ENCODE data around the gene CAD. TPM values are rescaled to one million over a fixed set of nuclear protein-coding genes. Genes with fewer than 3 reads are reported as not detected.
A peak's percentile ranks its signal among the peaks of the same experiment; 100 is the strongest.

The CAD gene
- total RNA-seq, 2 donors from 2014 or later = 53.6 to 64.5 TPM

DNA sequence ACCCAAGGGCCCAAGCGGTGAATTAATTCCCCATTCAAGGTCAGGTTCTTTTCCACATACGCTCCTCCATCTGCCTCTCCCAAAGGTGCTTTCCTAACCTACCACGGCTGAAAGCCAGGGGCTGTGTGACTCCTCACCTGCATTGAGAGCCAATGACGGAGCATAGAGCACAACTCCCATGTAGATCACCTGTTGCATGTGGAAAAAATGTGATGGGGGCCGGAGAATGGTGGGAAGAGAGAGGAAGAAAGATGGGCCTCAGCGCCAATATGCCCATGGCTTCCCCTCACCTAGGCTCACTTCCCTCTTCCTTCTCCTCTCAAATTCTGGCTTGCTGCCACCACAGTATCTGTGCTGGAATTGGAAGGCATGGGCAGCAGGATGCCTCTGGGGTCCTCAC lies 10.8 kb upstream of the CAD start:
- no peak for ATAC-seq (replicated peaks in 1 of 2)
- Mint-ChIP-seq H3K27me3 (ENCODE audit: low read depth) (no peaks in the 10 kb centered on the region), H3K36me3 (ENCODE audit: insufficient read depth in 2 of 2) (peaks cover 4 to 16% of the 10 kb centered on the region in 2 donors), H3K9me3 (no peaks in the 10 kb centered on the region), H3K4me3 (no peak overlapping the region), H3K27ac (no peak overlapping the region), H3K4me1 (ENCODE audit: low read depth) (peaks cover 24% of the 10 kb centered on the region)
- no peak for DNase-seq

DNA sequence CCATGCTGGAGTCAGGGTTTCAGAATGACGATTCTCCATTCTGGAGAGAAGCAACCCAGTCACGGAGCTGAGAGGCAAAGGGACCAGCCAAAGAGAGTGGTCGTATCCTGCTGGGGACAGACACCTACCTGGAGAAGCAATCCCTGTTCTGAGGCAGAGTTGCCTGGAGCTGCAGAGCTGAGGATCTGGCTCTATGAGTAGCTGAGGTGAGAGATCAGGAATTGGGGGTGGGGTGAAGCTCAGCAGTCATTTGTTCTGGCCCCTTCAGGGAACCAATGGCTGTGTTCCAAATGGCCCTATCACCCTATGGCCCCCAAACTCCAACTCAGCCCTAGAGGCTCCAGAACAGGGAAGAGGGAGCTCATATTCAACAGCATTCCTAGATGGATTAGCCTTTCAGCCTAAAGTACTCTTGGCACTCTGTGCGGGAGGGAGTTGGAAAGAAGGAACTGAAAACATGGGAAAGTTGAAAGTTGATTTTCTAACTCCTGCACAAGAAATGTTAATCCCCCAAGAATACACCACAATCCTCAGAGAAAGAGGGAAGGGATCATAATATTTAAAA lies 8.6 kb upstream of the CAD start:
- H3K4me3 Mint-ChIP-seq = no peak overlapping the region
- H3K9me3 Mint-ChIP-seq = no peaks in the 10 kb centered on the region
- DNase-seq (no peak), ATAC-seq (replicated peaks in 1 of 2) (no peak)
- peaks cover 31% of the 10 kb centered on the region for H3K4me1 Mint-ChIP-seq (ENCODE audit: low read depth)
- H3K27me3 Mint-ChIP-seq (ENCODE audit: low read depth) = no peaks in the 10 kb centered on the region
- no peak overlapping the region for H3K27ac Mint-ChIP-seq
- H3K36me3 Mint-ChIP-seq (ENCODE audit: insufficient read depth in 2 of 2) = peaks cover 9 to 16% of the 10 kb centered on the region in 2 donors

- Mint-ChIP-seq H3K9me3 (no peaks in the 10 kb centered on the region), H3K4me1 (ENCODE audit: low read depth) (peaks cover 38% of the 10 kb centered on the region), H3K27ac (peak overlapping the region; percentile 14), H3K36me3 (ENCODE audit: insufficient read depth in 2 of 2) (peaks cover 7 to 13% of the 10 kb centered on the region in 2 donors), H3K4me3 (peak overlapping the region; percentile 27 to 49), H3K27me3 (ENCODE audit: low read depth) (no peaks in the 10 kb centered on the region)
- ATAC-seq (replicated peaks in 1 of 2) (no peak), DNase-seq (no peak)
Measured at GRCh38 chr2:27209621-27210401, 7.4 kb upstream of the CAD start.

GRCh38 chr2:27211241-27211942 lies 5.8 kb upstream of the CAD start:
- H3K27ac Mint-ChIP-seq = peak overlapping the region; percentile 44
- peaks cover 6 to 19% of the 10 kb centered on the region in 2 donors for H3K36me3 Mint-ChIP-seq (ENCODE audit: insufficient read depth in 2 of 2)
- peak in 1 of 2 donors; percentile 8 for DNase-seq
- H3K27me3 Mint-ChIP-seq (ENCODE audit: low read depth) = no peaks in the 10 kb centered on the region
- H3K4me1 Mint-ChIP-seq (ENCODE audit: low read depth) = peaks cover 38% of the 10 kb centered on the region
- H3K4me3 Mint-ChIP-seq = peak overlapping the region; percentile 99 to 100
- H3K9me3 Mint-ChIP-seq = no peaks in the 10 kb centered on the region
- no peak for ATAC-seq (replicated peaks in 1 of 2)

DNA sequence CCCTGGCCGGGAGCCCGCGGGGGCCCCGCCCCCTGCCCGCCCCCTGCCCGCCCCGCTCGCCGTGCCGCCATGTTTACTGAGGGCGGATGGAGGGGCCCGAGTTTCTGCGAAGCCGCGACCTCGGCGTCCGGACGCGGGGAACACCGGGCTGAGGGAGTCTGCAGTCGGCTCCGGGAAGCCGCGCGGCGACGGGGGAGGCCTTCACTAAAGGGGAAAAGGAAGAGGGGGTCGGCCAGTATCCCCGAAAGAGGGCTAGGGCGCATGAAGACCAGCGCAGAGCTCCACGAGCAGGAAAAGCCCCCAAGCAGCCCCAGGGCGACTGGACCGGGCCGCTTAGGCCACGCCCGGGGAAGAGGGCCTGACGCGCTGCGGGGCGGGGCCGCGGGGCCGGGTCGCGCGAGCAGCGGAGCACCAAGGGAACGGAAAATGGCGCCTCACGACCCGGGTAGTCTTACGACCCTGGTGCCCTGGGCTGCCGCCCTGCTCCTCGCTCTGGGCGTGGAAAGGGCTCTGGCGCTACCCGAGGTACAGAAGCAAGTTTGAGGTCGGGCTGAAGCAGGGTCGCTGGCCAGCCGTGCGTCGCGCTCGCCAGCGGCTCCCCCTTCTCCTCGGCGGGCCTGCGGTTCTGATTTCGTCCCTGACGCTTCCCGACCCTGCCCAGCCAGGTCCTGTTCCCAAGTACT lies 5.1 kb upstream of the CAD start, which contains the start of the genes ATRAID and SLC5A6:
Gene ATRAID (plus strand): TSS at position 99 of the 683 bp plus-strand sequence. CDS start 328 bp downstream, at position 427.
Gene SLC5A6 (minus strand): TSS at position 326 of the 683 bp plus-strand sequence. CDS start 4,618 bp downstream, outside the sequence.
- Mint-ChIP-seq H3K9me3 (no peaks in the 10 kb centered on the region), H3K4me1 (ENCODE audit: low read depth) (peaks cover 41% of the 10 kb centered on the region), H3K27ac (peak within 1 kb of the TSS; percentile 100), H3K27me3 (ENCODE audit: low read depth) (no peaks in the 10 kb centered on the region), H3K4me3 (peak within 1 kb of the TSS; percentile 99 to 100), H3K36me3 (ENCODE audit: insufficient read depth in 2 of 2) (peaks cover 6 to 18% of the 10 kb centered on the region in 2 donors)
- DNase-seq = peak; percentile 92 to 94
- ATAC-seq (replicated peaks in 1 of 2) = peak; percentile 91 to 92

DNA sequence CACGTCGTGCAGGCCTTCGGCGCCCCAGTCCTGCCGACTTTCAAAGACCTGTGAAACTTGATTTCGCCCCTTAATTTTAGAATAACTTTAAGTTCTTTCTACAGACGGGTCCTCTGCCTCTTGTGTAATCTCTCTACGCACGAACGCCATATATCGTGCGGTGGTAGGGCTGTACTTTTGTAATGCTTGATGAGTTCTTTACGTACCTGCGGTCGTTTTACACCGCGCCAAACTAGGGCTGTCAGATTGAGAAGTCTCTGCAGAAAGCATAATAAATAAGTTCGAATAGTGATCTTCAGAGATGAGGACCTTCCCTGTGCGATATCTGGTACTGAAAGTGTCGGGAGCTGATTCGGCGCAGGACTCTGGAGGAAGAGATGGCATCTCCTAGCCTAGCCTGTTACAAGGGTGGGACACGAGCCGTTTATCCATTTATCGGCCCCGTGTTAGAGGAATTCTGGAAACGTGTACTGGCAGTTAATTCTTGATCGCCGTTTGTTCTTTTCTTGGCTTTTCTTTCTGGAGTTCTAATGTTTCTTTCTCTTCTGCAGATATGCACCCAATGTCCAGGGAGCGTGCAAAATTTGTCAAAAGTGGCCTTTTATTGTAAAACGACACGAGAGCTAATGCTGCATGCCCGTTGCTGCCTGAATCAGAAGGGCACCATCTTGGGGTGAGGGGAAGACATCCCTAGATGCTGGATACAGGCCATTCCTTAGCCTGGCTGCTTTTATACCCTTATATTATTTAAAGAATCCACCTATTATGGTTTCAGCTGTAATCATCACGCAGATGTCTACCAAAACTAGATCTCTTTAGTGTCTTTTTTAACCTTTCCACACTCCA lies 4.3 kb upstream of the CAD start:
- H3K9me3 Mint-ChIP-seq = no peaks in the 10 kb centered on the region
- H3K27me3 Mint-ChIP-seq (ENCODE audit: low read depth) = no peaks in the 10 kb centered on the region
- H3K4me3 Mint-ChIP-seq = peak overlapping the region; percentile 99 to 100
- DNase-seq (peak; percentile 45 to 51), ATAC-seq (replicated peaks in 1 of 2) (peak; percentile 29 to 31)
- peaks cover 7 to 17% of the 10 kb centered on the region in 2 donors for H3K36me3 Mint-ChIP-seq (ENCODE audit: insufficient read depth in 2 of 2)
- peaks cover 47% of the 10 kb centered on the region for H3K4me1 Mint-ChIP-seq (ENCODE audit: low read depth)
- H3K27ac Mint-ChIP-seq = peak overlapping the region; percentile 100

DNA sequence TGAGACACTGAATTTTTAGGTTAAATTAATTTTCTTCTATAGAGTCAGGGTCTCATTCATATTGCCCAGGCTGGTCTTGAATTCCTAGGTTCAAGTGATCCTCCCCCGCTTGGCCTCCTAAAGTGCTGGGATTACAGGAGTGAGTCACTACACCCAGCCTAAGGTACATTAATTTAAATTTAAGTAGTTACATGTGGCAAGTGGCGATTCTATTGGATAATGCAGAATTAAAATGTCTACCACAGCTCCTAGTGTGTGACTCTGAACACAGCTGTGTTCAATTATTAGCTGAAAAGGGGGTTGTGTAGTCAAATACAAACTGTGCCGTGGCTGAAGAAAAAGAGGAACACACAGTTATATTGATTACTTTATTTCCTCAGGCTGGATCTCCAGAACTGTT lies 2.2 kb upstream of the CAD start:
- DNase-seq = no peak
- peaks cover 10 to 27% of the 10 kb centered on the region in 2 donors for H3K36me3 Mint-ChIP-seq (ENCODE audit: insufficient read depth in 2 of 2)
- H3K27ac Mint-ChIP-seq = no peak overlapping the region
- no peaks in the 10 kb centered on the region for H3K27me3 Mint-ChIP-seq (ENCODE audit: low read depth)
- H3K4me1 Mint-ChIP-seq (ENCODE audit: low read depth) = peaks cover 54% of the 10 kb centered on the region
- H3K4me3 Mint-ChIP-seq = no peak overlapping the region
- H3K9me3 Mint-ChIP-seq = no peaks in the 10 kb centered on the region
- no peak for ATAC-seq (replicated peaks in 1 of 2)

- Mint-ChIP-seq H3K9me3 (no peaks in the 10 kb centered on the region), H3K27ac (peak overlapping the region; percentile 86), H3K4me3 (peak overlapping the region; percentile 95 to 99), H3K4me1 (ENCODE audit: low read depth) (peaks cover 55% of the 10 kb centered on the region), H3K27me3 (ENCODE audit: low read depth) (no peaks in the 10 kb centered on the region), H3K36me3 (ENCODE audit: insufficient read depth in 2 of 2) (peaks cover 16 to 37% of the 10 kb centered on the region in 2 donors)
- DNase-seq (no peak), ATAC-seq (replicated peaks in 1 of 2) (no peak)
Measured at GRCh38 chr2:27216416-27217137, 592 bp upstream of the CAD start.

- peak overlapping the region; percentile 95 to 99 for H3K4me3 Mint-ChIP-seq
- H3K4me1 Mint-ChIP-seq (ENCODE audit: low read depth) = peaks cover 48% of the 10 kb centered on the region
- no peaks in the 10 kb centered on the region for H3K27me3 Mint-ChIP-seq (ENCODE audit: low read depth)
- peaks cover 14 to 46% of the 10 kb centered on the region in 2 donors for H3K36me3 Mint-ChIP-seq (ENCODE audit: insufficient read depth in 2 of 2)
- H3K9me3 Mint-ChIP-seq = no peaks in the 10 kb centered on the region
- H3K27ac Mint-ChIP-seq = peak overlapping the region; percentile 61
- no peak for DNase-seq
- no peak for ATAC-seq (replicated peaks in 1 of 2)
Measured at GRCh38 chr2:27218614-27219013, 1.4 kb downstream of the CAD start.

DNA sequence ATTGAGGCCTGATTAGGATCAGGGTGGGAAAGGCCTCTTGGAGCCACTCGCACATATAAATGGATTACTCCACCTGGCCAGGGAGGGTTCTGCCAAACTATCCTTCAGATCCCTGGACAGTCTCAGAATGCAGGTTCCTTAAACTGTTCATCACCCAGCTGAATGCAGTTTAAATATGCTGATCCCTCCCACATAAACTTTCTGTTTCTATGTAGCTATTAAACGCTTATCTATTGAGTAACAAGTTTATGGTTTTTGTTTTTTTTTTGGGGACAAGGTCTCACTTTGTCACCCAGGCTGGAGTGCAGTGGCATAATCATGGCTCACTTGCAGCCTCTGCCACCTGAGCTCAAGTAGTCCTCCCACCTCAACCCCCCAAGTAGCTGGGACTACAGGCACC lies 1.9 kb downstream of the CAD start:
- H3K36me3 Mint-ChIP-seq (ENCODE audit: insufficient read depth in 2 of 2) = peaks cover 14 to 46% of the 10 kb centered on the region in 2 donors
- no peak overlapping the region for H3K27ac Mint-ChIP-seq
- H3K4me1 Mint-ChIP-seq (ENCODE audit: low read depth) = peaks cover 43% of the 10 kb centered on the region
- H3K27me3 Mint-ChIP-seq (ENCODE audit: low read depth) = no peaks in the 10 kb centered on the region
- DNase-seq (no peak), ATAC-seq (replicated peaks in 1 of 2) (no peak)
- H3K9me3 Mint-ChIP-seq = no peaks in the 10 kb centered on the region
- H3K4me3 Mint-ChIP-seq = peak overlapping the region; percentile 95 to 99

GRCh38 chr2:27220091-27220490 lies 2.9 kb downstream of the CAD start:
- Mint-ChIP-seq H3K9me3 (no peaks in the 10 kb centered on the region), H3K4me1 (ENCODE audit: low read depth) (peaks cover 41% of the 10 kb centered on the region), H3K4me3 (no peak overlapping the region), H3K27me3 (ENCODE audit: low read depth) (no peaks in the 10 kb centered on the region), H3K36me3 (ENCODE audit: insufficient read depth in 2 of 2) (peaks cover 18 to 52% of the 10 kb centered on the region in 2 donors), H3K27ac (no peak overlapping the region)
- no peak for DNase-seq
- ATAC-seq (replicated peaks in 1 of 2) = no peak

Data from activated T-cell treated with anti-CD3 and anti-CD28 coated beads, Interleukin-2, amount 50 U/mL, for 72 hours (primary cell).